ENCODE data around the gene HTRA1.

GRCh38 chr10:122420624-122421007 is 40.7 kb upstream of the HTRA1 start:
- TF ChIP-seq CTCF (IDR thresholded peaks at IDR 0.05 in 2 of 3, conservative IDR thresholded peaks at IDR 0.05 in 1 of 3; ENCODE audit: borderline replicate concordance in 1 of 3, insufficient read depth in 1 of 3, low read depth in 2 of 3, low read length in 2 of 3) = no peak
- TF ChIP-seq YY1 (IDR thresholded peaks at IDR 0.05; ENCODE audit: extremely low read depth, insufficient replicate concordance, low read depth, low read length) = no peak
- TF ChIP-seq CEBPB (IDR thresholded peaks at IDR 0.05; ENCODE audit: low read depth) = no peak
- TF ChIP-seq POLR2AphosphoS5 (IDR thresholded peaks at IDR 0.05; ENCODE audit: low read depth, low read length) = no peak
- TF ChIP-seq POLR2A (IDR thresholded peaks at IDR 0.05; ENCODE audit: borderline replicate concordance, extremely low read depth, insufficient read depth, insufficient read length) = no peak
- TF ChIP-seq, protein P1, sequence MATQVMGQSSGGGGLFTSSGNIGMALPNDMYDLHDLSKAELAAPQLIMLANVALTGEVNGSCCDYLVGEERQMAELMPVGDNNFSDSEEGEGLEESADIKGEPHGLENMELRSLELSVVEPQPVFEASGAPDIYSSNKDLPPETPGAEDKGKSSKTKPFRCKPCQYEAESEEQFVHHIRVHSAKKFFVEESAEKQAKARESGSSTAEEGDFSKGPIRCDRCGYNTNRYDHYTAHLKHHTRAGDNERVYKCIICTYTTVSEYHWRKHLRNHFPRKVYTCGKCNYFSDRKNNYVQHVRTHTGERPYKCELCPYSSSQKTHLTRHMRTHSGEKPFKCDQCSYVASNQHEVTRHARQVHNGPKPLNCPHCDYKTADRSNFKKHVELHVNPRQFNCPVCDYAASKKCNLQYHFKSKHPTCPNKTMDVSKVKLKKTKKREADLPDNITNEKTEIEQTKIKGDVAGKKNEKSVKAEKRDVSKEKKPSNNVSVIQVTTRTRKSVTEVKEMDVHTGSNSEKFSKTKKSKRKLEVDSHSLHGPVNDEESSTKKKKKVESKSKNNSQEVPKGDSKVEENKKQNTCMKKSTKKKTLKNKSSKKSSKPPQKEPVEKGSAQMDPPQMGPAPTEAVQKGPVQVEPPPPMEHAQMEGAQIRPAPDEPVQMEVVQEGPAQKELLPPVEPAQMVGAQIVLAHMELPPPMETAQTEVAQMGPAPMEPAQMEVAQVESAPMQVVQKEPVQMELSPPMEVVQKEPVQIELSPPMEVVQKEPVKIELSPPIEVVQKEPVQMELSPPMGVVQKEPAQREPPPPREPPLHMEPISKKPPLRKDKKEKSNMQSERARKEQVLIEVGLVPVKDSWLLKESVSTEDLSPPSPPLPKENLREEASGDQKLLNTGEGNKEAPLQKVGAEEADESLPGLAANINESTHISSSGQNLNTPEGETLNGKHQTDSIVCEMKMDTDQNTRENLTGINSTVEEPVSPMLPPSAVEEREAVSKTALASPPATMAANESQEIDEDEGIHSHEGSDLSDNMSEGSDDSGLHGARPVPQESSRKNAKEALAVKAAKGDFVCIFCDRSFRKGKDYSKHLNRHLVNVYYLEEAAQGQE (IDR thresholded peaks at IDR 0.05; ENCODE audit: low read depth) = no peak
